Subcutaneous abdominal adipose tissue (tissue), 5 donors: ENCODE measurements around the gene ZNF784.
A peak's percentile ranks its signal among the peaks of the same experiment; 100 is the strongest.

Source experiments
- H3K27ac ChIP-seq: one replicate; pipeline ENCODE4 v1.7.0; 2013; ENCODE audit warnings: low read depth, mild to moderate bottlenecking, inconsistent platforms, low read length, moderate library complexity
- H3K27me3 ChIP-seq, 5 donors: one replicate each; pipeline ENCODE4 v1.7.0; 2013; ENCODE audit warnings: low read length in 5 of 5, inconsistent platforms in 1 of 5; ENCODE audit not compliant: control insufficient read depth in 5 of 5, insufficient read depth in 4 of 5
- H3K36me3 ChIP-seq, 5 donors: one replicate each; pipeline ENCODE4 v1.7.0; 2013; ENCODE audit warnings: low read length in 5 of 5; ENCODE audit not compliant: control insufficient read depth in 5 of 5, insufficient read depth in 5 of 5
- H3K4me1 ChIP-seq, 5 donors: one replicate each; pipeline ENCODE4 v1.7.0; 2013; ENCODE audit warnings: low read length in 5 of 5, mild to moderate bottlenecking in 3 of 5, moderate library complexity in 1 of 5; ENCODE audit not compliant: control insufficient read depth in 5 of 5, insufficient read depth in 5 of 5
- H3K4me3 ChIP-seq, 5 donors: one replicate each; pipeline ENCODE4 v1.7.0; 2013; ENCODE audit warnings: low read length in 5 of 5, low read depth in 1 of 5
- H3K9ac ChIP-seq, 5 donors: one replicate each; pipeline ENCODE4 v1.7.0; 2013; ENCODE audit warnings: low read length in 5 of 5, mild to moderate bottlenecking in 4 of 5, moderate library complexity in 3 of 5
- H3K9me3 ChIP-seq, 5 donors: one replicate each; pipeline ENCODE4 v1.7.0; 2013; ENCODE audit warnings: low read length in 5 of 5; ENCODE audit not compliant: control insufficient read depth in 5 of 5
- donor health status: healthy.
- donor health status: healthy.
- donor health status: healthy.
- donor health status: healthy.
- donor health status: healthy.

Gene ZNF784, protein sequence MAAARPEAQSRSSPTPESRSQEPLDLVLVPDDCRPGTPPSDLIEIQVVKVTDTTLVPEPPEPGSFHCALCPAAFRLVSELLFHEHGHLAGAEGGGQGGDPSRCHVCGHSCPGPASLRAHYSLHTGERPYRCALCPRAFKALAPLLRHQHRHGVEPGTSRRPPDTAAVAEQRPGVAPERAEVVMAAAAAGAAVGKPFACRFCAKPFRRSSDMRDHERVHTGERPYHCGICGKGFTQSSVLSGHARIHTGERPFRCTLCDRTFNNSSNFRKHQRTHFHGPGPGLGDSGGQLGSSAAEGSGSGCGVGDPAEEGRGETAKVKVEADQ

DNA sequence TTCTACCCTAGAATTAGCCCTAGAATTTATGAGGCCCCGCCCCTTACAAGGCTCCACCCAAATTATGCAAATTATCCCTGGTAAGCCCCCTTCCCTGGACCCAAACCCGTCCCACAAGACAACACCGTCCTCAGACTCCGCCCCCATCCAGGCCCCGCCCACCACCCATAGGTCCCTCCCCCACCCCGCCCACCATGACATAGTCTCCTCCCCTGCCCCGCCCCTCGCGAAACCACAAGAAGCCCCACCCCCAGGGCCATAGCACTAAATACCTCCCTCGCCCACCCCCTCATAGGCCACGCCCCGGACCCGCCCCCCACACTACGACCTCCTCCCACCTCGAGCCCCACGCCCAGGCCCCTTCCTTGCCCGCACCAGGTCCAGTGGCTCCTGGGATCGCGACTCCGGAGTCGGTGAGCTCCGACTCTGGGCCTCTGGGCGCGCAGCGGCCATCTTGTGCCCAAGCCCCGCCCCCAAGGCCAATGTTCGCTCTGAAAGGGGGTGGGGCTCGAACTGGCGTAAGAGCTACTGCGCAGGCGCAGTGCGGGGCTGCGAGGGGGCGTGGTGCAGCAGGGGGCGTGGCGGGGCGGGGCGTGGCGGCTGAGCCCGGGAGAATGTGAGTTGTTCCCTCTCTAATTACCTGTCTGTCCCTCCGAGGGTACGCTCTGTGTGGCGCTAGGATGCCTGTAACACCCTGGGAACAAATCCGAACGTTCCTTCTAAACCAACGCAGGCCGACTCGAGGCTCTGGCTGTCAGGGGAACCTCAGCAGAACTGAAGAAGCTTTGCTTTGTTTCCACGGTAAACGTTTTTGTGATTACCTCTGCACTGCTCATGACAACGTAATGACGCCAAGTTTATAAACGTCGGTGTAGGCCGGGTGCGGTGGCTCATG lies at the start of gene ZNF784:
TSS of gene ZNF784 (minus strand) at position 458 of the 895 bp plus-strand sequence. CDS start at position 453, 5 bp downstream.
- Histone ChIP-seq H3K4me3 (peak within 1 kb of the TSS; percentile 69 to 92 (median 74)), H3K27me3 (no peaks in the 10 kb centered on the region), H3K27ac (peak within 1 kb of the TSS; percentile 77), H3K9ac (peak within 1 kb of the TSS in 3 of 5 donors; percentile 47 to 64 (median 51)), H3K36me3 (peaks cover 0 to 21% (median 2%) of the 10 kb centered on the region in 5 donors), H3K4me1 (peaks cover 0 to 32% (median 16%) of the 10 kb centered on the region in 5 donors), H3K9me3 (no peaks in the 10 kb centered on the region)

DNA sequence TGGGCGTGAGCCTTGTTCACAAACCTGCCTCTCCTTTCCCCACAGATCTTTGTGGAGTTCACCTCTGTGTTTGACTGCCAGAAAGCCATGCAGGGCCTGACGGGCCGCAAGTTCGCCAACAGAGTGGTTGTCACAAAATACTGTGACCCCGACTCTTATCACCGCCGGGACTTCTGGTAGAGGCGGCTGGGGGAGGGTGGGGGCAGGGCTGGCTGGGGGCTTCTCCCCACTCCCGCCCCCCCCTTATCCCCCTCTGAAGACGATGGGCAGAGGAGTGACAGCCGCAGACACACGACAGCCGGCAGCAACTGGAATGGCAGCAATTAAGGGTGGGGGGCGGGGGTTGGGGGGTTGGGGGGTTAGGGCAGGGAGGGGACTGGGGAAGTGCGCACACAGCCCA lies 49.5 kb upstream of the ZNF784 start:
- Histone ChIP-seq H3K9me3 (no peaks in the 10 kb centered on the region), H3K4me1 (peaks cover 12 to 44% (median 41%) of the 10 kb centered on the region in 5 donors), H3K27ac (no peak overlapping the region), H3K27me3 (no peaks in the 10 kb centered on the region), H3K36me3 (peaks cover 0 to 38% (median 32%) of the 10 kb centered on the region in 5 donors), H3K4me3 (no peak overlapping the region), H3K9ac (no peak overlapping the region)

DNA sequence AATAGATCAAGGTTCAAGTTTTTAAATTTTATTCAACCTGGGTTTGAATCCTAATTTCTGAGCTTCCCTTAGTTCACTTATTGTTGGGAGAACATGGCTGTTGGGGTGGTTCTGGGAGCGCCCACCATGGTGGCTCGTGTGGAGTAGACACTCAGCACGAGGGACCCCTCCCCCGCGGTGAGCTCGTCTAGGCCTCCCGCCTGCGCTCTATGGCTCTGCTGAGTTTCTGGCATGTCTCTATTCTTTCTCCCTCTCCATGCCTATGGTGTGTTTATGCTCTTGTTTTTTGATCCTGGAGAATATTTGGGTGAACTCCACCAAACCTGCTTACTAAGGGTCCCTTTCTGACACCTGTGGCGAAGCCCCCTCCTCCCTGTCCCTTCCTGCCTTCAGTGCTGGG lies 49.1 kb upstream of the ZNF784 start:
- Histone ChIP-seq H3K4me1 (peaks cover 11 to 39% (median 37%) of the 10 kb centered on the region in 5 donors), H3K36me3 (peaks cover 0 to 38% (median 32%) of the 10 kb centered on the region in 5 donors), H3K9me3 (no peaks in the 10 kb centered on the region), H3K27me3 (no peaks in the 10 kb centered on the region), H3K4me3 (no peak overlapping the region), H3K27ac (no peak overlapping the region), H3K9ac (no peak overlapping the region)

DNA sequence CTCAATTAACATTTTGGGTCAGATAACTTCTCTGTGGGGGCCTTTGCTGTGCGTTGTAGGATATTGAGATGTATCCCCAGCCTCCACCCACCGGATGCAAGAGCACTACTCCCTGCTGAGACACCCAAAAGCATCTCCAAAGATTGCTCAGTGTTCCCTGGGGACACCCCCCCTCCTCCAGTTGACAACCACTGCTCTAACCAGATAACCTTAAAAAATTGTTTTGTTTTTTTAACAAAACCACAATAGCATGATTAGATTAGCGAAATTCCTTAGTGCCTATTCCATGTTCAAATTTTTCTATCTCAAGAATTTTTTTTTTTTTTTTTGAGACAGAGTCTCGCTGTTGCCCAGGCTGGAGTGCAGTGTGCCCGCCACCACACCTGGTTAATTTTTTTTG lies 48.1 kb upstream of the ZNF784 start:
- H3K4me3 ChIP-seq: no peak overlapping the region
- H3K27ac ChIP-seq: no peak overlapping the region
- H3K9me3 ChIP-seq: no peaks in the 10 kb centered on the region
- no peak overlapping the region for H3K9ac ChIP-seq
- peaks cover 0 to 44% (median 38%) of the 10 kb centered on the region in 5 donors for H3K36me3 ChIP-seq
- no peaks in the 10 kb centered on the region for H3K27me3 ChIP-seq
- H3K4me1 ChIP-seq: peaks cover 9 to 29% (median 26%) of the 10 kb centered on the region in 5 donors

DNA sequence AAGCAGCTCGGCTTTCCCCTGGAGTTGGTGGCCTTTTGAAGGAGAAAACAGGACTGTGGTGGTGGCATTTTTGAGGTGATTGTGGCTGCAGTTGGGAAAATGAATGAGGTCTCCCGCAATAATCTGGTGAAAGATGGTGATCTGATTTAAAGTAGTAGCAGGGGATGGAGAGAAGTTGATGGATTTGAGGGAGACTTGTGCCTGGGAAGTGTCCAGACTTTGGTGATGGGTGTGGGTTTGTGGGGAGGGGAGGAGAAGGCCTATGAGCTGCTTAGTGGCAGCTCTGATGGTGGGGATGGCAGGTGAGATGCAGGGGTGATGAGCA lies 46.6 kb upstream of the ZNF784 start:
- Histone ChIP-seq H3K9ac (no peak overlapping the region), H3K27ac (no peak overlapping the region), H3K9me3 (no peaks in the 10 kb centered on the region), H3K4me1 (peaks cover 2 to 15% (median 12%) of the 10 kb centered on the region in 5 donors), H3K36me3 (peaks cover 0 to 58% (median 52%) of the 10 kb centered on the region in 5 donors), H3K4me3 (no peak overlapping the region), H3K27me3 (no peaks in the 10 kb centered on the region)

DNA sequence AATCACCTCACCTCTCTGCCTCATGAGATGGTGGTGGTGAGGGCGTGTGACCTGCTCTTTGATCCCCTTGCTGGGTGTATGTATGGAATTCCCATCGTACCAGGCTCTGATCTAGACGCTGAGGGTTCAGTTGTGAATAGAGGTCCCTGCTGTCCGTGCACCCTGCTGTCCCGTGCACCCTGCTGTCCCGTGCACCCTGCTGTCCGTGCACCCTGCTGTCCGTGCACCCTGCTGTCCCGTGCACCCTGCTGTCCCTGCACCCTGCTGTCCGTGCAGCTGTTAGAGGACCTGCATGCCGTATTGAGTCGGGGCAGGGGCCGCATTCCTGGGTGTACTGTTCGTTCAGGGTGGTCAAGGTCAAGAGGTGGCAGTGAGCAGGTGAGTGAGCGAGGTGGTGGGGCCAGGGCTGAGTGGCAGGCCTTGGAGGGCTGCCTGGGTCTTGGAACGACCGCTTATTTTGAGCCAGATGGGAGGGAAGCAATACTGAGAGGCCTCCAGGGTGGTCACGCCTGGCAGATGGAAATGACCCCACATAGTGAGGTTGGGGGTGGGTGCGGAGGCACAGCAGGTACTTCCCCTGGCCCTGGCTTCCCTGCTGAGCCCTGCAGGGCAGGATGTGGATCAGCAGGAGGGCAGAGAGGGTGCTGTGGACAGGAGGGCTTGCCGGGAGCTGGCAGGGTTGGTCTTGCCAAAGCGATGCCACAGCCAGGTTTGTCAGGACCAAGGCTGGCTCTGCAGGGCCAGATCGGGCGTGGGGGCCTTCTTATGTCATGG lies 46.1 kb upstream of the ZNF784 start:
- no peaks in the 10 kb centered on the region for H3K9me3 ChIP-seq
- no peak overlapping the region for H3K27ac ChIP-seq
- H3K4me1 ChIP-seq: peaks cover 0 to 9% (median 7%) of the 10 kb centered on the region in 5 donors
- H3K36me3 ChIP-seq: peaks cover 0 to 63% (median 56%) of the 10 kb centered on the region in 5 donors
- no peak overlapping the region for H3K4me3 ChIP-seq
- H3K9ac ChIP-seq: no peak overlapping the region
- H3K27me3 ChIP-seq: no peaks in the 10 kb centered on the region

DNA sequence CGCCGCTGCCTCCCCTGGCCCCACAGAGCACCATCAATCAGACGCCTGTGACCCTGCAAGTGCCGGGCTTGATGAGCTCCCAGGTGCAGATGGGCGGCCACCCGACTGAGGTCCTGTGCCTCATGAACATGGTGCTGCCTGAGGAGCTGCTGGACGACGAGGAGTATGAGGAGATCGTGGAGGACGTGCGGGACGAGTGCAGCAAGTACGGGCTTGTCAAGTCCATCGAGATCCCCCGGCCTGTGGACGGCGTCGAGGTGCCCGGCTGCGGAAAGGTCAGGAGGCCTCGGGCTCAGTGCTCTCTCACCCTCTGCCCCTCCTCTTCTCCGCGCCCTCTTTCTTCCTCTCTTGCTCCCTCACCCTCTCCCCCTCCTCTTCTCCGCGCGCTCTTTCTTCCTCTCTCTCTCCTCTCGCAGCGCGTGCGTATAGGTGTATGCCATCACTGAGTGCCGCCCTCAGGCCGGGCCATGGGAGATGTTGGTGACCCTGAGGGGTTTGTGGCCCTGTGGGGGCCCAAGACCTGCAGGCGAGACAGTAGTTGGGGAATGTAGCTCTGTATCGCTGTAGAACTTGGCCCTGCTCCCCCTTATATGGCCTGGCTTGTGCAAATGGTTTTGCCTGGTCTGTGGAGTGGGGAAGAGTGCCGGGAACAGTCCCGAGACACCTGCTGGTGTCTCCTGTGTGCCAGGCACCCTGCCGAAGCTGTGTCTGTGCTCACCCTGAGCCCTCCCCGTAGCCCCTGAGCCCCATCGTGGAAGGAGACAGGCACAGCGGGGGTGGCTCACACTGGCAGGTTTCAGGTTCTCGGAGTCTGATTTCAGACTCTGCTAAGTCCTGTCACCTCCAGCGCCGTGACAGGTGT lies 45.3 kb upstream of the ZNF784 start:
- Histone ChIP-seq H3K36me3 (peaks cover 0 to 71% (median 62%) of the 10 kb centered on the region in 5 donors), H3K4me1 (peaks cover 0 to 6% (median 5%) of the 10 kb centered on the region in 5 donors), H3K9me3 (no peaks in the 10 kb centered on the region), H3K9ac (no peak overlapping the region), H3K27ac (no peak overlapping the region), H3K27me3 (no peaks in the 10 kb centered on the region), H3K4me3 (no peak overlapping the region)

DNA sequence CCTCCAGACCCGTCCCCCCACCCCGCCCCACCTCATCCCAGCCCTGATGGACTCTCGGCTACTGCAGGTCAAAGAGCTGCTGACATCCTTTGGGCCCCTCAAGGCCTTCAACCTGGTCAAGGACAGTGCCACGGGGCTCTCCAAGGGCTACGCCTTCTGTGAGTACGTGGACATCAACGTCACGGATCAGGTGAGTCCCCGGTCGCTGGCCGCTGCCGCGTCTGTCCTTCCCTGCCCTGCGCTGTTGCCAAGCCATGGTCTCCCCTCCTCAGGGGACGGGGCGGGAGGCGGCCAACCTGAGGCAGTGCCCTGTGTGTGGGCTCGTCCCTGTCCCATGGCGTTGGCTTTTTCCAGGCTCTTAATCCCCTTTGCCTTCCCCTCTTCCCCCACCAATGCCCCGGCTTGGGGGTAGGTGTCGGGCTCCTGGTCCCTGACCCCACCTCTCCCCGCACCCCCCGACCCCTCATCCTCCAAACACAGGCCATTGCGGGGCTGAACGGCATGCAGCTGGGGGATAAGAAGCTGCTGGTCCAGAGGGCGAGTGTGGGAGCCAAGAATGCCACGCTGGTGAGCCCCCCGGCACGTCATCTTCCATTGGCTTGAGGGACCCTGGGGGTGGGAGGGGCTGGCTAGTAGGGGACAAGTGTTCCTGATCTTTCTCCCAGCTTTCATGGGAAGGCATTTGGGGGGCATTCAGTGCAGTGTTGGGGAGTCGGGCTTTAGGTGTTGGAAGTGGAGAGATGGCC lies 44.4 kb upstream of the ZNF784 start:
- peaks cover 0 to 79% (median 71%) of the 10 kb centered on the region in 5 donors for H3K36me3 ChIP-seq
- H3K4me1 ChIP-seq: peaks cover 0 to 3% (median 0%) of the 10 kb centered on the region in 5 donors
- no peak overlapping the region for H3K27ac ChIP-seq
- no peak overlapping the region for H3K4me3 ChIP-seq
- no peaks in the 10 kb centered on the region for H3K9me3 ChIP-seq
- no peak overlapping the region for H3K9ac ChIP-seq
- no peaks in the 10 kb centered on the region for H3K27me3 ChIP-seq
